C4-2B (cell line): ENCODE data around the gene TSPAN9.

Experiments
- CTCF ChIP-seq: fragments of 450-650 bp; conservative IDR thresholded peaks from 2 replicates; pipeline ENCODE4 v1.5.1; 2017; ENCODE audit warnings: mild to moderate bottlenecking
- ZFX ChIP-seq: fragments of 450-650 bp; IDR thresholded peaks from 2 replicates; pipeline ENCODE4 v1.6.1; 2017

GRCh38 chr12:3086729-3087323 lies 9.6 kb downstream of the TSPAN9 start:
- TF ChIP-seq CTCF (no peak), ZFX (no peak)
